SIG-M5 (cell line): ENCODE results near the gene MICAL3.

Source experiments
- DNase-seq: peaks from one replicate; lab custom pipeline; 2025; lab: John Stamatoyannopoulos, UW

The MICAL3 gene

DNA sequence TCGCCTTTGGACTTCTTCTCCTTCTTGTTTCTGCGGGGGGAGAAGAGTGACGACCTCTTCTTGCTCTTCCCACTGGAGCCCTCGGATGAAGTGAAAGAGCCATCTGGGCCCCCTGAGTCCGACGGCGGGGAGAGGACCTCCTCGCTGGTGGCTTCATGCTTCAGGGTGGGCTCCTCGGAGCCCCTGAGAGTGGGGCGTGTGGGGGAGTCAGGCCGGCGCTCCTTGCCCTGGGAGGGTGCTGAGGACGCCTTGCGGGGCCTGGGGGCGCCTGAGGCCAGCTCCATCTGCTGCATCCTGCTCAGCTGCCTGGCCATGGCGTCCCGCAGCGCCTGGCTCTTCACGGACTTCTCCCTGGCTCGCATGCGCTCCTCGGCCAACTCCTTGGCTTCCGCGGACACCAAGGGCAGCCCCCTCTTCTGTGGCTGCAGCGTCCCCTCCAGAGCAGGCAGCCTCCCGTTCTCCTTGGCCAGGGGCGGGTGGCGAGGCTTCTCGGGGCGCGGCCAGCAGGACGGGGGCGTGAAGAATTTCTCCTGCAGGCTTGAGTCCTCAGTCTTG lies 206.8 kb downstream of the MICAL3 start:
- DNase-seq = no peak

DNA sequence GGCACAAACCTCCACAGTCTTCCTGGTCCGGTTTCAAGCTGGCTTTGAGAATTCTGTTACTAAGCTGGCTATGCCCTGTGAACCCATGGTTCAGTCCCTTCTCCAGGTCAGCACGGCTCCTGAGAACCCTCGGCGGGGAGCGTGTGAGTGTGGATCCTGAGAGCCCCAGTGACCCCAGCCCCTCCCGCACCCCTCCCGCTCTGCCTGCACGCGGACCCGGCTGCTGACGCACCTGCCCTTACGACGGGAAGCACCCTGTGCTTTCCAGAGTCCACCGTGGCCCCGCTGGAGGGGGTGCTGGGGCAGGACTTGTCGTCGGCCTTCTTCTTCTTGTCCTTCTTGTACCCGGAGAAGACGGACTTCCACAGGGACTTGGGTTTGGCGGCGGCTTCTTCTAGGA lies 207.3 kb downstream of the MICAL3 start:
- no peak for DNase-seq

- DNase-seq = no peak
These were observed 207.7 kb downstream of the MICAL3 start for GRCh38 chr22:17816649-17817048.

GRCh38 chr22:17815703-17816254 lies 208.6 kb downstream of the MICAL3 start:
- no peak for DNase-seq

- DNase-seq = no peak
These were observed 209.5 kb downstream of the MICAL3 start for GRCh38 chr22:17814830-17815229.

DNA sequence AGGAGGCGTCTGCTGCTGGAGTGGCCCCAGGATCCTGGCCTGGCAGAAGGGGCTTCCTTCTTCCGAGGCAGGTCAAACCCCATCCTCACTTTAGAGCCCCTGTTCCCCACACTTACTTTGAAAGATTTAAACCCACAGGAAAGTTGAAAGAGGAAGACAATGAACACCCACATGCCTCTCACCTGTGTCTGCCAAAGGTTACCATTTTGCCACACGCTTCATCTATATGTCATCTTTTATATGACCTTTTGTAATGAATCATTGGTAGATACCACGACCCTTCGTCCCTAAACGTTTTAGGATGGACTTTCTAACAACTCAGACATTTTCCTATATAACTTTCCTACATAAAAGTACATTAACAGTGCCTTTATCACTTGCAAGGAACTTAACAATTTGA lies 210.3 kb downstream of the MICAL3 start:
- no peak for DNase-seq

DNA sequence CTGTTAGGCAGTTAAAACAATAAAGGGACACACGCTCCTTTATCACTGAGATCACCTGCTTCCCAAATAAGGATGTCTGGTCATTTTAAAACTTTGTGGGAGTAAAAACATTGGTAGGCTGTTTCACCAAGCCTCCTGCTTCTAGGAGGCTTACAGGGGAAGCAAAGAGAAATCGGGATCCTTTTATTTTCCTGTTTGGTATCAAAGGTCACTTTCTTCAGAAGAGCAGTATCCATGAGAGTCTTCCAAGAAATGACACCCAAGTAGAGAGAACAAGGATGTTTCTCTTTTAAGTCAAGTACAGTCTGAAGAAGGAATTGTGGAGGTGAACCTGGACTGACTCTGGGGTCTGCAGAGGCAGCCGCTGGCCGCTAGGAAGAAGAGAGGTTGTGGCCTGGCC lies 213.2 kb downstream of the MICAL3 start:
- DNase-seq = no peak

- no peak for DNase-seq
These were observed 213.7 kb downstream of the MICAL3 start for GRCh38 chr22:17810570-17811116.

GRCh38 chr22:17808693-17809403 lies 215.5 kb downstream of the MICAL3 start:
- no peak for DNase-seq

DNA sequence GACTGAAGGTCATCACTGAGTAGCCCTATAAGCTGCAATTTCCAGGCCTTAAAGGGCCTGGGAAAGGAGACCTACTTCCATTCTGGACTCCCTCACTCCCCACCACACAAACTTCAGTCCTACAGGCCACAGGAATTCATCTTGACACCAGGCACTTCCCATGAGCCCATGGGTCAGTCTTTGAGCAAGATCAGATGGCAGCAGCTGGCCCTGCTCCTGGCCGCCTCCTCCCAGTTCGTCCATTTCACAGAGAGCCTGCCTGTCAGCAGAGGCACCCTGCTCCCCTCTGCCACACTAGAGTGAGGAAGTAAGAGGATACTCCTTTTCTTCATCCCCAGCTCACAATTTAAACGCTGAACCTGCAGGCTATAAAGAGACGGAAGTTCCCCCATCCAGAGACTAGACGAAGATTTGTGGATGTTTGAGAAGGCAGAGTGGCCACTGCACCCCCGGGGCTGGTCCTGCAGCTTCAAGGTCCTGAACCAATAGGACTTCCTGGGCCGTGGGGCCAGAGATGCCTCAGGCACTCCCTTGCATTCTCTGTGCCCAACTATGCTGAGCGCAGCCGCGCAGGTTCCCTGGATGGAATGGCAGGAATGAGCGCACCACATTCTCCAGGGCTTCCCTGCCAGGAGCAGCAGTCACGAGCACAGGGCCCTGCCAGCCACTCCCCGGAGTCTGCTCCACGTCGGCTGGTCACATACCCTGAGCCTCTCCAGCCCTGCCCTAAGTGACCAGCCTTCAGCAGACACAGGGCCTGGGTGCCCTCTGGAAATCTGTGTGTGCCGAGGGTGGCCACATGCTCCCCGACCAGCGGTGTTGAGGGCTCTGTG lies 216.6 kb downstream of the MICAL3 start:
- no peak for DNase-seq

DNA sequence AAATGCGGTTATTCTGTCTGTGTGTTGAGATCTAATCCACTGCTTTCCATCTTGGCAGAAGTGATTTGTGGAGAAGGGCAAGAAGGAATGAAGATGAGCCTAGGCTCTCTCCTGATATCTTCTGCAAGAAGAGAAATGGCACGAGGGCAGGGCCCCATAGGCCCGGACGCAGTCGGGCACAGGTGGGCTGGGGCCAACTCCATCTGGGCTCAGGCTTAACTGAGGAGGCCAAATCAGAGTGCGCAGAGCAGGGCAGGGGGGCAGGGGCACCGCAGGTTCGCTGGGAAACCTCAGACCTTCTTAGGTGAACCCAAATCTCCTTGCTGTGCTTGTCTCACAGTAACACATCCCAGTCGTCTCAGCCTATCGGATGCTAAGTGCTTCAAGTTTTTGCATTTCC lies 217.3 kb downstream of the MICAL3 start:
- no peak for DNase-seq

DNA sequence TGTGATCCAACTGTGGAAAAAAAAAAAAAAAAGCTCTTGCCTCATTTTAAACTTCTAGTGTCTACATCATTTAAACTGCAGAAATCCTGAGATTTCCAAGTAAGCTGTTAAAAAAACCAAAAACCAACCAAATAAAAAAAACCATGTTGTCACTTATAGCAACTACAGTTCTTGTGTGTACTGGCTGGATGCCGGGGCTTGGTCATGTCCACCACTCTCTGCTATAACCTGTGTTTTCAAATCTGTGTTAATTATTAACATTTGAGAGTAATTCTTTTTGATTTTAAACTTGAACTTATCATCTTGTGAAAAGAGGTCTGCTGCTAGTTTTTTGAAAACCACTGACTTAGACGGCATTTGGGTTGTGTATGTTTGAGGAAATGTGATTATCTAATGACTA lies 217.9 kb downstream of the MICAL3 start:
- no peak for DNase-seq

DNA sequence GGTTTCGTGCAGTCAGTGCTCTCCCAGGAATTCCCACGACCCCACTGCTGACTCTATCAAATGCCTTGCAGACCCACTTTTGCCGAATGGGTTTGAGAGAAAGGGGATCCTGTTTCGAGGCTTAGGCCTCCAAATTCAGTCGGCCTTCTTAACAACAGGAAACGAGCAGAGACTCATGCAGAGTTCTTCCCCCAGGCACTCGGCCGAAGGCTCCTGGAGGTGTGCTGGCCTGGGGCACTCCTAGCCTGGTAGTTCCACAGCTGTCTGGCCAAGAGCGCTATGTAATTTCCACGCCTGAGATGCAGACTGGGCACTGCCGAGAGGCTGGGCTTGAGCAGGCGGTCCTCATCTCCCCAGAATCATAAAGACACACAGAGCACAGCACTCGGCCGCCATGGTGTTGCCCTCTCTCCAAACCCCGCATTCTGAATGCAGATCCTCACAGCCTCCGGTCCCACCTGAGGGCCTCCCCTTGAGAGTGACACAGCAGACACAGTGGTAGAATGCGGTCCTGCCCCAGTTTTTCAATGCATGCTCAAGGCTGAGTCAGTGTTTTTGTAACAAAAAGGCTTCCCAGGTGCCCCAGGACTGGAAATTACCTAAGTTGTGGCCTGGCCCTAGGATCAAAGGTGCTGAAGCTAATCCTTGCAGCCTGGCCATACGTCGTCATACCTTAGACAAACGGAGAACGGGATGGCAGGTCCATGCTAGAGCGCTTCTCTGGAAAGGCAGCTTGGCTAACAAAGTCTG lies 219.9 kb downstream of the MICAL3 start:
- no peak for DNase-seq

GRCh38 chr22:17803609-17804270 lies 220.6 kb downstream of the MICAL3 start:
- DNase-seq = no peak

- no peak for DNase-seq
These were observed 221.5 kb downstream of the MICAL3 start for GRCh38 chr22:17802822-17803221.

DNA sequence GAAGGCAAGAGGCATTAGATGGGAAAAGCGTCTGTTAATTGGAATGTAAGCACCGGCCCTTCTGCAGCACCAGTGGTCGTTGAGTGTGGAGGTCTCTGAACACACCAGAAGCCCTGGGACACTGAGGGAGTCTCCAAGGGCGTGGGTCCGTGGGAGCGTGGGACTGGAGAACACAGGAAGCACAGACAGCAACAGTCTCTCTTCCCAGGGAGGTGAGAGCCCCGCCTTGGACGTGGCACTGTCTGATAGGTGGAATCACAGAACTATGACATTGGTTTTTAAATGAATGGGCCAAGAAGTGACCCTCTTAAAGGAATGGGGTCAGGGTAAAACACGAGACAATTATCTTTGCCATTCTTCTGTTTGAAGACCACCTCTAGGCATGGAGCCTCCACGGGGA lies 221.9 kb downstream of the MICAL3 start:
- DNase-seq = no peak

DNA sequence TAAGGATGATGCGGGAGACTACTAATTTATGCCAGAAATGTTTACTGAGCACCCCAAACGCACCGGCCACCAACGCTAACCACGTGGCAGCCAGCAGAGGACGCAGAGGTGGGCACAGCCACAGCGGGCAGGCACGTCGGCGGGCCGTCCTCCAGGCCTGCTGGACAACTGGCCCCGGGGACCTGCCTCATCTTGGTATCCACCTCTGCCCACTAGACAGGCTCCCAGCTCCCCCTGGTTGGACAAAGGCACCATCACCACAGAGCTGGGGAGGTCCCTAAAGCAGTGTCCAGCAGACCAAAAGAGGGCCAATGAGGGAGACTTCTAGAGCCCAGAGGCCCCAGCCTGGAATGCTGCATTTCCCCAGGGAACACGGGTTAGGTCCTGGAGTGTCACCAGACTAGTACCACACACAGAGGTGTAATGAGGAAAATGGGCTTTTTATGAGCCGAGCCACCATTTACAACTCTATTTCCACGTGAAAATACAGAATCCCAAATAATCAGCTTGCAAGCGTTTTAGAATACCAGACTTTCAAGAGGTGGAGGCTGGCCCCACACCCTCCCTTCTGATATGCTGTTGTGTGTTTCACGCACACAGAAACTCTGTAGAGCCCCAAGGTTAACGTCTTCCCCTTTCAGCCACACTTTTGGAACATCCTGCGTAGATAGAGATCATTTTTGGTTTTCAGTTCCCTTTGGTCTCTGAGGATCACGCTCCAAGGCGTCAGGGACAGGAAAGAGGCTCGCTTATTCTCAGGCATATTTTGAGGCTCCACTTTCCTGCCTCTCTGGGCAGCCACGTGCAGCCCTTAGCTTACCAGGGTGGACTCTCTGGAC lies 226.4 kb downstream of the MICAL3 start:
- no peak for DNase-seq

DNA sequence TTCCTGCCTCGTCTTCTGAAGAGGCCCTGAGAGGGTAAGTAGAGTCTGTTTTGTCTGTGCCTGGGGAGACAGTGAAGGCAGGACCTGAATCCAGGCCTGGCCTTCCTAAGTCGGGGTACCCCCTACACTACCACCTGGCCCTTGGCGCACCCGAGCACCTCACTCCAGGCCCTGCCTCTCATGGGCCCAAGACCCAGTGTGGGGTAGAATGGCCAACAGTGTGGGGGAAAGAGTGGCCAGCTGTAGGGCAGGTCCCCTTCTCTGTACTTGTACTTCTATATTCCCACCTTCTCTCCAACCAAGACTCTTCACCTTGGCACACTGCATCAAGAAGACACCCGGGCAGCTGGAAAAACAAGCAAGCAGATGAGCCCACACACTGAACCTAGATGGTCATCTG lies 227.7 kb downstream of the MICAL3 start:
- DNase-seq = no peak

- DNase-seq = no peak
These were observed 228.5 kb downstream of the MICAL3 start for GRCh38 chr22:17795661-17796548.
